NCI-H446 treated with DMSO at 0.1 percent for 48 hours (cell line): ENCODE data around the gene BOLA2.
"Not testable (repeated sequence)": the region's sequence is repeated elsewhere in the genome, so short reads cannot be mapped to it uniquely, and the experiment has no call there.

Experiments
- DNase-seq: peaks from one replicate; lab custom pipeline; 2025; lab: John Stamatoyannopoulos, UW

The BOLA2 gene

GRCh38 chr16:29454269-29454668, at the start of gene BOLA2, which contains the start of gene SLX1B:
Gene BOLA2, minus strand, starts transcription at chr16:29454351. Its CDS starts 98 bp downstream, at chr16:29454253.
Gene SLX1B, plus strand, starts transcription at chr16:29454533.
- not testable (repeated sequence) for DNase-seq

- DNase-seq = not testable (repeated sequence)
Measured at GRCh38 chr16:29482276-29482675, 28.1 kb upstream of the BOLA2 start.

- DNase-seq = not testable (repeated sequence)
Measured at GRCh38 chr16:29472065-29472464, 17.9 kb upstream of the BOLA2 start.

GRCh38 chr16:29469660-29470059, 15.5 kb upstream of the BOLA2 start:
- not testable (repeated sequence) for DNase-seq

- not testable (repeated sequence) for DNase-seq
Measured at GRCh38 chr16:29467654-29468366, 13.7 kb upstream of the BOLA2 start.

- DNase-seq = not testable (repeated sequence)
Measured at GRCh38 chr16:29466904-29467303, 12.8 kb upstream of the BOLA2 start.

- DNase-seq = not testable (repeated sequence)
Measured at GRCh38 chr16:29465985-29466824, 12.1 kb upstream of the BOLA2 start.

GRCh38 chr16:29460647-29461030, 6.5 kb upstream of the BOLA2 start:
- DNase-seq = not testable (repeated sequence)

- DNase-seq = not testable (repeated sequence)
Measured at GRCh38 chr16:29459706-29460646, 5.8 kb upstream of the BOLA2 start, which contains the start of gene SULT1A4. Gene SULT1A4, plus strand, starts transcription at chr16:29459913. Its CDS starts 1,473 bp downstream, at chr16:29461386.

GRCh38 chr16:29457660-29458059, 3.5 kb upstream of the BOLA2 start:
- DNase-seq = not testable (repeated sequence)

GRCh38 chr16:29454828-29455227, 677 bp upstream of the BOLA2 start:
- DNase-seq = not testable (repeated sequence)

GRCh38 chr16:29453754-29454153, 397 bp downstream of the BOLA2 start:
- not testable (repeated sequence) for DNase-seq

GRCh38 chr16:29425390-29425789, 28.8 kb downstream of the BOLA2 start:
- DNase-seq = not testable (repeated sequence)

- not testable (repeated sequence) for DNase-seq
Measured at GRCh38 chr16:29423587-29423986, 30.6 kb downstream of the BOLA2 start.

GRCh38 chr16:29405249-29405648, 48.9 kb downstream of the BOLA2 start:
- DNase-seq = not testable (repeated sequence)
